ENCODE measurements around the gene CFHR2.
"Not testable (repeated sequence)": the region's sequence is repeated elsewhere in the genome, so short reads cannot be mapped to it uniquely, and the experiment has no call there.

CFHR2 gene

DNA sequence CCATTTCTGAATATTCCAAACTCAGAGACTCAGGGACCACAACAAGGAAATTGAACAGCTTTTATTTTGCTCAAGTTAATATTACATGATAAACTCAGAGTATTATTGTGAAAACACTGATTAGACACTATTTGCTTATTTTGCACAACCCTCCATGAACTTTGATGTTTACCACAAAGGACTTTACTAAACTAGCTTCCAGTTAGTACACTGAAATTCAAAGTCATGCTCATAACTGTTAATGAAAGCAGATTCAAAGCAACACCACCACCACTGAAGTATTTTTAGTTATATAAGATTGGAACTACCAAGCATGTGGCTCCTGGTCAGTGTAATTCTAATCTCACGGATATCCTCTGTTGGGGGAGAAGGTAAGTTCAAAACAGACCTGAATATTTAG, at the start of gene CFHR2:
TSS of gene CFHR2 (plus strand) at position 171 of the 400 bp plus-strand sequence. CDS start at position 314, 143 bp downstream.
- DNase-seq: not testable (repeated sequence)

DNA sequence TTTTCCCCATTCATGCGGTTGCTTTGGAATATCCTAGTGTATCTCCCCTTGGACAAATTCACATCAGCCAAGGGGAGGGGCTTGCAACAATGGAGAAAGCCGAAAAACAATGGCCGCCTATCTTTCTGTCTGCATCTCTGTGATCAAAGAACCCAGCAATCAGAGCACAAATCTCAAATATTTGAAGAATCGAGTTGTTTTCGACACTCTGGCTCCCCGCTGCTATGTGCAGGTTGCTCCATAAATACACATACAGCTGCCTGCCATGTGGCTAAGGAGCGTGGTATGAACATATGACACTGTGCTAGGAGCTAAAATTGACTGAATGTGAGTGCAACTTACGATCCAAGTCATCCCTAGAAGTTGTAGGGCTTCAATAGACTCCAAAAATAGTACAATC, 47.2 kb upstream of the CFHR2 start:
- DNase-seq: no peak

DNA sequence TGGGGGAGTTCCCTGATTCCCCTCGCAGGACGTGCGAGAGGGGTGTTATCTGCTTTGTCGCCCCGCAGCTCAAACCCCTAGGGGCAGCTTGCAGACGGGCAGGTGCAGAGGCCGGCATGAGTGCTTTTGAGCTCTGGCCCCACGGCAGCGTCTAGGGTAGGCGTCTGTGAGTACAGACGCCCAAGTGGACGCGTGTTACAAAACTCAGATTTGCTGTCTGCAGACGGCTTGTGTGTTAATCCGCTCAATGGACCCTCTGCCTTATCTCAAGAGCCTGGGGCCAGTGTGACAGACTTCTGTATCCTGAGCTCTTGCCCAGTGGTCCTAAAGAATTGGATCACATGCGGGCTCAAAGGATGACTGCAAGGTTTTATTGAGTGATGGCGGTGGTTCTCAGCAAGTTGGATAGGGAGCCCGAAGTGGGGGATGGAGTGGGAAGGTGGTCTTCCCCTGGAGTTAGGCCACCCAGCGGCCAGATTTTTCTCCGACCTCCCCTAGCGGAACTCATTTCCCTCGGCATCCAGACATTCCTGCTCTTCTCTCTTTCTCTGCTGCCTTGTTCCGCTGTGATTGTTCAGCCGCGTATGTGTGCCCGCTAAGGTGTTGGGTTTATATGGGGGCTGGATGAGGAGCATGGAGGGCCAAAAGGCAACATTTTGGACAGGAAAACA, 46.2 kb upstream of the CFHR2 start:
- no peak for DNase-seq

DNA sequence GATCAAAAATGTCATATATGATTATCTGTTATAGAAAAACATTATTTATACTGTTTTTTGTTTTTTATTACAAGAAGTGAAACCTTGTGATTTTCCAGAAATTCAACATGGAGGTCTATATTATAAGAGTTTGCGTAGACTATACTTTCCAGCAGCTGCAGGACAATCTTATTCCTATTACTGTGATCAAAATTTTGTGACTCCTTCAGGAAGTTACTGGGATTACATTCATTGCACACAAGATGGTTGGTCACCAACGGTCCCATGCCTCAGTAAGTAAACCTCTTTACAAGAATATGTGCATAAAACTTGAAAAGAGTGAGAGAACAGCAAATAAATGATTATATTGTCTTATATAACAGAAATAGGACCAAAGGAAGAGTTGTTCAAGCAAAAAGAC, 41.2 kb upstream of the CFHR2 start:
- DNase-seq: no peak

DNA sequence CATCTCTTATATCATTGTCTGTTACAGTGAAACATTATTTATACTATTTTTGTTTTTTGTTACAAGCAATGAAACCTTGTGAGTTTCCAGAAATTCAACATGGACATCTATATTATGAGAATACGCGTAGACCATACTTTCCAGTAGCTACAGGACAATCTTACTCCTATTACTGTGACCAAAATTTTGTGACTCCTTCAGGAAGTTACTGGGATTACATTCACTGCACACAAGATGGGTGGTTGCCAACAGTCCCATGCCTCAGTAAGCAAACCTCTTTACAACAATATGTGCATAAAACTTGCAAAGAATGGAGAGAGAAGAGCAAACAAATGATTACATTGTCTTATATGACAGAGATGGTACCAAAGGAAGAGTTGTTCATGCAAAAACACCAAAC, 33.3 kb upstream of the CFHR2 start:
- no peak for DNase-seq

- DNase-seq: not testable (repeated sequence)
Measured at GRCh38 chr1:196912283-196912682, 31.3 kb upstream of the CFHR2 start.

DNA sequence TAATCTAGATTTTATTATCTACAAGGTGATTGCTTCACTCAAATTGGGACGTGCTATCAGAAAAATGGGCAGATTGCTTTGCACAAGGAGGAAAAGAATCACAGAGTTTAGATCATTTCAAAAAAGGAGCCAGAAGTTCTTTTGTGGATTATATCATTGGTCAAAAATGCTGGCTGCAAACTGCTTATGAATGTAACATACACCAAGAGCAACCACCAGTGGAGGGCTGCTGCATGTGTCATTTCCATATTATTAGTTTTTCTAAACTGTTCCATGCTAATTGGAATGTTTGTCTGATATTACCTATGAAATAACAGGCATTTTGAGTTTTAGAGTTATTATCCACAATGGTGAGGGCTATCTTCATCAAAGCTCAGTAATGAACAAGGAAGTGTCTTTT, 16.7 kb upstream of the CFHR2 start:
- not testable (repeated sequence) for DNase-seq

DNA sequence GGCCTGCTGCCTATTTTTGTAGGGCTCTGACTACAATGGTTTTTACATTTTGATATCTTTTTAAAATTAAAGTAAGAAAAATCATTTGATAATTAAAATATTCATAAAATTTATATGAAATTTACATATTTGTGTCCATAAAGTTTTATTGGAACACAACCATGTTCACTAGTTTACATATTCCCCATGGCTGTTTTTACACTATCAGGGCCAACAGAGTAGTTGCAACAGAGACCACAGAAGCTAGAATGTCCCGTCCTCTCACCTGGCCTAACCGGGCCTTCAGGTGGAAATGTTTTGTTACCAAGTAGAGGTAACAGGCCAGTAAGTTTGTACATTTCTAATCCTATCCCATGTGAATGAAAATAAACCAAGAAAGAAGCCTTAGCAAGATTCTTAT, 10.7 kb upstream of the CFHR2 start:
- DNase-seq: not testable (repeated sequence)

GRCh38 chr1:196933531-196934189, 9.9 kb upstream of the CFHR2 start:
- DNase-seq: no peak

- not testable (repeated sequence) for DNase-seq
Measured at GRCh38 chr1:196941474-196941873, 2.1 kb upstream of the CFHR2 start.

- DNase-seq: no peak
Measured at GRCh38 chr1:196951711-196952394, 8.3 kb downstream of the CFHR2 start.

DNA sequence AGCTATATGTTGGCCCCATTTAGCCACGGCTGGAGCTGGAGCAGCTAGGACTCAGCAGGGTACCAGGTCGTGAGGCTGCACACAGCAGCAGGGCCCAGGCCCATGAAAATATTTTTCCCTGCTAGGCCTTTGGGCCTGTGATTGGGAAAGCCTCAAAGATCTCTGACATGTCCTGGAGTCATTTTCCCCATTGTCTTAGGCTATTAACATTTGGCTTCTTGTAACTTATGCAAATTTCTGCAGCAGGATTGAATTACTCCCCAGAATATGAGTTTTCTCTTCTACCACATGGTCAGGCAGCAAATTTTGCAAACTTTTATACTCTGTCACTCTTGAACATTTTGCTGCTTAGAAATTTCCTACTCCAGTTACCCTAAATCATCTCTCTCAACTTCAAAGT, 11.2 kb downstream of the CFHR2 start:
- DNase-seq: no peak

DNA sequence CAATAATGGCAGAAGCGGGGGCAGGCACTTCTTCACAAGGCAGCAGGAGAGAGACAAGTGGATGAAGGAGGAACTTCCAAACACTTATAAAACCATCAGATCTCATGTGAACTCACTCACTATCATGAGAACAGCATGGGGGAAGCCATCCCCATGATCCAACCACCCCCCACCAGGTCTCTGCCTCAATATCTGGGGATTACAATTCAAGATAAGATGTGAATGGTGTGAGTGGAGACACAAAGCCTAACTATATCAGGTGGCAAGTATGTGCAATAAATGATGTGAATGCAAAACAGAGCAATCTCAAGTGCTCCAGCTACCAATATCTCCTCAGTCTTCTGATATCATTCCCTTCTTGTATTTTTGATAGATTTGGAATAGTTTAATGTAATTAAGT, 12.4 kb downstream of the CFHR2 start:
- DNase-seq: no peak

DNA sequence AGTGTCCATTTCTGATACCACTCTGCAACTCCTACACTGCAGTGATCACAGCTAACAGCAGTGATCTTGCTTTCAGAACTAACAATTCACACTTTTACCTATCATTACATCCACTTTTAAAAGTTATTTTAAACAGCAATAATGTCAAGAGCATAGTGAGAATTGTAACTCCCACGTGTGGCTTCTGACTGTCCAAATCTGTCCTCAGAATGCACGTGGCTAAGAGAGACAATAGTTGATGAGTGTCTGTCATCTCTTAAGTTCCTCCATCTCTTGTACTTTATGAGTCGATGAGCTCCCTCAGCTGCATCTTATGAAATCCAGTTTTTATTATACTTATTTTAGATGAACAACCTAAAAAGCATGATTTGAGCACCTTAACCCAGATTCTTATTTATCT, 17.3 kb downstream of the CFHR2 start:
- DNase-seq: no peak

DNA sequence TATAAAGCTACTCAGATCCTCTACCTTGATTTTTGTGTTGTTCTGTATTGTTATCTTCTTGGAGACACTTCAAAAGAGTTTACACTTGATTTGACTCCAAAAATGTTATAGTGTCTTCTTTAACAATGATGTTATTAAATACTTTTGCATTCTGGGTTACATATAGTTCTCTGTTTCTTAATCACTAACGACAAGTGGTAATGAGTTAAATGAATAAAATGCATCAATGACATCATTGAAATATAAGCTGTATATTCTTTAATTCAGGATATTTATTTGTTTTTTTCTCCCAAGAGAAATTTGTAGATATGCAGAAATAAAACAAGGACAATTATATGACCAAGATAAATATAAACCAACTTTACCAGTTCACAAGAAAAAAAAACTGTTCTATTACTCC, 26.6 kb downstream of the CFHR2 start:
- no peak for DNase-seq

- no peak for DNase-seq
Measured at GRCh38 chr1:196976278-196976677, 32.7 kb downstream of the CFHR2 start.

GRCh38 chr1:196977278-196977677, 33.7 kb downstream of the CFHR2 start, which contains the start of gene CFHR5:
CFHR5 (plus strand) TSS chr1:196977556; CDS start chr1:196977665, 109 bp downstream.
- DNase-seq: no peak

DNA sequence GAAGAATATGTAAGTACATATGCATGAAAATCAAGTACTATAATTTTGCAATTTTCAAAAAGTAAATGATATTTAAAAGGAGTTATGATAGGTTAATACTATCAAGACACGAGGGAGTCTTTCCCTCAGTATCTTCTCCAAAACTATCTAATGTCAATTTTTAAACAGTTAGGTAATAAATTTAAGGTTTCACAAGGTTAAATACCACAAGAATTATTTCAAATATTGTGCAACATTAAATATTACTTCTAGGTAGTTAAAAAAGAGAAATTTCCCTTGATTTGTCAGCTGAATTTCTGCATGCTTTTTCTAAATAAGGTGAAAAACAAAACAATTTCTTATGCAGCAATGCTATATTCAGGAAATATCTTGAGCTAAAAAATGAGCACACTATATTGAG, 37.3 kb downstream of the CFHR2 start:
- DNase-seq: no peak

- DNase-seq: not testable (repeated sequence)
Measured at GRCh38 chr1:196982247-196982646, 38.7 kb downstream of the CFHR2 start.

DNA sequence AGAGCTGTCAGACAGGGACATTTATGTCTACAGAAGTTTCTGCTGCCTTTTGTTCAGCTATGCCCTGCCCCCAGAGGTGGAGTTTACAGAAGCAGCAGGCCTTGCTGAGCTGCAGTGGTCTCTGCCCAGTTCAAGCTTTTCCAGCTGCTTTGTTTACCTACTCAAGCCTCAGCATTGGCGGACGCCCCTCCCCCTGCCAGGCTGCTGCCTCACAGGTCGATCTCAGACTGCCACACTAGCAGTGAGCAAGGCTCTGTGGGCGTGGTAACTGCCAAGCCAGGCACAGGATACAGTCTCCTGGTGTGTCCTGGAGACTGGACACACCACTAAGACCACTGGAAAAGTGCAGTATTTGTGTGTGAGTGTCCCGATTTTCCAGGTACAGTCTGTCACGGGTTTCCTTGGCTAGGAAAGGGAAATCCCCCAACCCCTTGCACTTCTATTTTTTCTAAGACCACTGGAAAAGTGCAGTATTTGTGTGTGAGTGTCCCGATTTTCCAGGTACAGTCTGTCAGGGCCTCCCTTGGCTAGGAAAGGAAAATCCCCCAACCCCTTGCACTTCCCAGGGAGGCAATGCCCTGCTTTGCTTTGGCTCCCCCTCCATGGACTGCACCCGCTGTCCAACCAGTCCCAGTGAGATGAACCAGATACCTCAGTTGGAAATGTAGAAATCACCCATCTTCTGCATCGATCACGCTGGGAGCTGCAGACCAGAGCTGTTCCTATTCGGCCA, 48.5 kb downstream of the CFHR2 start:
- not testable (repeated sequence) for DNase-seq

DNA sequence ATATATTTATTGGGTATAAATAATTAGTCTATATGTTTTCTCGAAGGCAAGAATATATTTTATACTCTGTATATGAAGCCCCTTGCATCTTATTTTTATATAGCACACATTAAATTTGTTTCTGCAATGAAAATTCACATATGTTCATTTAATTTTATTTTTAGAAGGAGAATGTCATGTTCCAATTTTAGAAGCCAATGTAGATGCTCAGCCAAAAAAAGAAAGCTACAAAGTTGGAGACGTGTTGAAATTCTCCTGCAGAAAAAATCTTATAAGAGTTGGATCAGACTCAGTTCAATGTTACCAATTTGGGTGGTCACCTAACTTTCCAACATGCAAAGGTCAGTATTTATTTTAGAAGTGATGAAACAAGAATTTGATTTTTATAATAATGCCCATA, 50.4 kb downstream of the CFHR2 start:
- DNase-seq: no peak

DNA sequence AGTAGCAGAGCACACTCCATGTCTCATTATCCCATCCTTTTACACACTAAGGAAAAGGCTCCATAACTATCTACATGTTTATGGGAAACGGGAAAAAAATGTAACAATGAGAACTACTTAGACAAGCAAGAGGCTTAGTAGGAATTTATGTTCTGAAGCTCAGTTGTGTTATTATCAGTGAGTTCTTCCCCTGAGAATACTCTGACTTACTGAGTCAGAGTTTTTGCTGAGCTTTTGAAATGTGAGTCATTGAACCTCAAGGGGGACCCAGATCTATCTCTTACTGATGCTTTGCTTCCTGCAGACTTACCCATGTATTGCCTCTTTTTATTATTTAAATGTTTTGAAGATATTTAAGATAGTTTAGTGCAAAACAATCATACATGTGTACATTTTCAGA, 53.9 kb downstream of the CFHR2 start:
- DNase-seq: no peak

GRCh38 chr1:197001828-197002227, 58.3 kb downstream of the CFHR2 start:
- DNase-seq: no peak
